Tibial artery (tissue), 4 donors: ENCODE results near the gene PPP4R2.

ENCODE experiments used
- DNase-seq, 2 donors: peaks; one replicate each; pipeline ENCODE4 v3.0.0-alpha.2; 2019
- H3K27ac ChIP-seq, 2 donors: fragments of 200-600 bp; sonication (generic) in 1 of 2; 1 replicate in 1 of 2; 2 replicates in 1 of 2; pipeline ENCODE4 v1.5.1; 2018 to 2019; ENCODE audit warnings: mild to moderate bottlenecking in 1 of 2
- H3K27me3 ChIP-seq, 2 donors: fragments of 200-600 bp; sonication (generic) in 1 of 2; one replicate each; pipeline versions ENCODE4 v1.5.1 to v1.6.0; 2016 to 2019
- H3K36me3 ChIP-seq, 3 donors: fragments of 200-600 bp; sonication (generic) in 2 of 3; one replicate each; pipeline ENCODE4 v1.5.1; 2016 to 2019; ENCODE audit warnings: mild to moderate bottlenecking in 2 of 3
- H3K4me1 ChIP-seq, 4 donors: fragments of 200-600 bp; sonication (generic) in 2 of 4; 1 replicate in 3 of 4; 2 replicates in 1 of 4; pipeline ENCODE4 v1.5.1; 2016 to 2019
- H3K4me3 ChIP-seq, 2 donors: fragments of 200-600 bp; sonication (generic) in 1 of 2; 1 replicate in 1 of 2; 2 replicates in 1 of 2; pipeline ENCODE4 v1.5.1; 2018 to 2019; ENCODE audit warnings: mild to moderate bottlenecking in 2 of 2
- H3K9me3 ChIP-seq, 3 donors: fragments of 200-600 bp; sonication (generic) in 1 of 3; one replicate each; pipeline ENCODE4 v1.5.1; 2016 to 2019
- intact Hi-C: fragments of 100-400 bp; cut with DNase I; formaldehyde crosslinking; loops from one replicate; pipeline ENCODE4 v1.15.0; 2023; ENCODE audit warnings: low total_unique reads
- TF ChIP-seq, protein P1 (sequence below), 2 experiments: fragments of 200-600 bp in 1 of 2; fragments of 450-650 bp in 1 of 2; IDR thresholded peaks; one replicate each; pipeline ENCODE4 v1.5.1; 2017 to 2019; ENCODE audit warnings: antibody characterized with exemption in 2 of 2, mild to moderate bottlenecking in 1 of 2, moderate library complexity in 1 of 2

PPP4R2 gene

DNA sequence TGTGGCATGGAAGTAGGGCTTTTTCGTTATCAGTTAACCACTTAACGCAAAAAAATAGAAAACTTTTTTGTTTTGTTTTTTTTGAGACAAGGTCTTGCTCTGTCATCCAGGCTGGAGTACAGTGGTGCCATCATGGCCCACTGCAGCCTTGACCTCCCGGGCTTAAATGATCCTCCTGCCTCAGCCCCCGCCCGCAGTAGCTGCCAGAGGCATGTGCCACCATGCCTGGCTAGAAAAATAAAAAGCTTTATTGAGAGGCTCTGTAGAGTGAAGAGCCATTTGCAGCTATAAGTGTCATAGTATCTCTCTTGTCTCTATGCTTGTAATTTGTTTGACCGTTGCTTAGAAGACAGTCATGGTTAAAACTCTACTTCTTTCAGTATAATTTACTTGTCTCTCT, 13.5 kb downstream of the PPP4R2 start:
- Histone ChIP-seq H3K4me3 (no peak overlapping the region), H3K4me1 (peaks cover 0 to 51% (median 0%) of the 10 kb centered on the region in 4 donors), H3K27me3 (no peaks in the 10 kb centered on the region), H3K9me3 (no peaks in the 10 kb centered on the region), H3K27ac (no peak overlapping the region), H3K36me3 (peaks cover 3 to 12% (median 8%) of the 10 kb centered on the region in 3 donors)
- DNase-seq = no peak
- TF ChIP-seq, protein P1, sequence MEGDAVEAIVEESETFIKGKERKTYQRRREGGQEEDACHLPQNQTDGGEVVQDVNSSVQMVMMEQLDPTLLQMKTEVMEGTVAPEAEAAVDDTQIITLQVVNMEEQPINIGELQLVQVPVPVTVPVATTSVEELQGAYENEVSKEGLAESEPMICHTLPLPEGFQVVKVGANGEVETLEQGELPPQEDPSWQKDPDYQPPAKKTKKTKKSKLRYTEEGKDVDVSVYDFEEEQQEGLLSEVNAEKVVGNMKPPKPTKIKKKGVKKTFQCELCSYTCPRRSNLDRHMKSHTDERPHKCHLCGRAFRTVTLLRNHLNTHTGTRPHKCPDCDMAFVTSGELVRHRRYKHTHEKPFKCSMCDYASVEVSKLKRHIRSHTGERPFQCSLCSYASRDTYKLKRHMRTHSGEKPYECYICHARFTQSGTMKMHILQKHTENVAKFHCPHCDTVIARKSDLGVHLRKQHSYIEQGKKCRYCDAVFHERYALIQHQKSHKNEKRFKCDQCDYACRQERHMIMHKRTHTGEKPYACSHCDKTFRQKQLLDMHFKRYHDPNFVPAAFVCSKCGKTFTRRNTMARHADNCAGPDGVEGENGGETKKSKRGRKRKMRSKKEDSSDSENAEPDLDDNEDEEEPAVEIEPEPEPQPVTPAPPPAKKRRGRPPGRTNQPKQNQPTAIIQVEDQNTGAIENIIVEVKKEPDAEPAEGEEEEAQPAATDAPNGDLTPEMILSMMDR (IDR thresholded peaks at IDR 0.05) = no peak
- intact Hi-C loops = no loop called here

DNA sequence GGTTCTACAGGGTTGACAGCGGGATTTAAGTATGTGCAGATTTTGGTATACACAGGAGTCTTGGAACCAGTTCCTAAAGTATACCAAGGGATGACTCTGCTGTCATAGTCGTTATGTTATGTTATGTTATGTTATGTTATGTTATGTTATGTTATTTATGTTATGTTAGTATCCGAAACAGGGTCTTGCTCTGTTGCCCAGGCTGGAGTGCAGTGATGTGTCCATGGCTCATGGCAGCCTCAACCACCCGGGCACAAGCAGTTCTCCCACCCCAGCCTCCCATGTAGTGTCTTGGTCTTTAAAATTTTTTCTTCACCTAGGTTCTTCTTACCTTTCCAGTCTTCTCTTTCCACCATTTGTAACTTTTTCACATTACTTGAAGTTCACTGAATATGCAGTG, 21.7 kb downstream of the PPP4R2 start:
- H3K4me1 ChIP-seq = peaks cover 0 to 30% (median 9%) of the 10 kb centered on the region in 4 donors
- intact Hi-C loops = no loop called here
- TF ChIP-seq, protein P1 (IDR thresholded peaks at IDR 0.05) = no peak

DNA sequence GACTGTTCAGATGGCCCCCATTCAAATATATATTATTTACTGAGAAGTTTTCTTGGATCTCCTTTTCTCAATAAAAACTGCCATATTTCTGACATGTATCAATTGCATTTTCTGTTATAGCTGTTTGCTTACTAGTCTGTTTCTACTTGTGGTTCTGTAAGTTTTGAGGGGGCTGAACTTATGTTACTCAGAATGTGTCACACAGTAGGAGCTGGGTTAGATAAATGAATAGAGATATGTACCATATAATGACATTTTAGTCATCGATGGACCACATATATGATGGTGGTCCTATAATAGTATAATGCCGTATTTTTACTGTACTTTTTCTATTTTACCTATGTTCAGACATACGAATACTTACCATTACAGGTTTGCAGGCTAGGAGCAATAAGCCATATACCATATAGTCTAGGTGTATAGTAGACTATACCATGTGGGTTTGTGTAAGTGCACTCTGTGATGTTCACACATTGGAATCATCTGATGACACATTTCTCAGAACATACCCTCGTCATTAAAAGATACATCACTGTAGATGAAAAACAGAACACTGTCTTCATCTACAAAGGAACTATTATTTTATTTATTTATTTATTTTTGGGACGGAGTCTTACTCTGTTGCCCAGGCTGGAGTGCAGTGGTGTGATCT, 22.3 kb downstream of the PPP4R2 start:
- Histone ChIP-seq H3K9me3 (no peaks in the 10 kb centered on the region), H3K4me3 (no peak overlapping the region), H3K4me1 (peaks cover 0 to 30% (median 10%) of the 10 kb centered on the region in 4 donors), H3K36me3 (no peaks in the 10 kb centered on the region), H3K27me3 (no peaks in the 10 kb centered on the region), H3K27ac (no peak overlapping the region)
- DNase-seq = no peak
- intact Hi-C loops = no loop called here
- TF ChIP-seq, protein P1 (IDR thresholded peaks at IDR 0.05) = no peak

More for the DNA sequence above, 21.7 kb downstream of the PPP4R2 start:
- Histone ChIP-seq H3K27ac (no peak overlapping the region), H3K4me3 (no peak overlapping the region), H3K27me3 (no peaks in the 10 kb centered on the region), H3K36me3 (no peaks in the 10 kb centered on the region), H3K9me3 (no peaks in the 10 kb centered on the region)
- no peak for DNase-seq

DNA sequence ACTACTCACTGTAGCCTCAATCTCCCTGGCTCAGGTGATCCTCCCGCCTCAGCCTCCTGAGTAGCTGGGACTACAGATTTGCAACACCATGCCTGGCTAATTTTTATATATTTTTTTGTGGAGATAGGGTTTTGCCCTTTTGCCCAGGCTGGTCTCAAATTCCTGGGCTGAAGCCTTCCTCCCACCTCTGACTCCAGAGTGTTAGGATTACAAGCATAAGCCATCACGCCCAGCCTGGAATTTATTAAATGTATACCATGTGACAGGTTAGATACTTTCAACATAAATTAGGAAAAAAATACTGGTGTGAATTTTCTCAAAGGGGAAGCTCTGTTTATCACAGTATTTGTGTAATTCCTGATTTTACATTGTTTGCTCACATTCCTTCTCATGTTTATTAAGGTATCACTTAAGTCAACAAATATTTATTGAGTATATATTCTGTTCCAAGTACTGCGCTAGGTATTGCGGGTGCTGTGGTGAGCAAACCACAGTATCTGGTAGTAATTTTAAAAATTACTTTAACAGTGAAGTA, 24.8 kb downstream of the PPP4R2 start:
- intact Hi-C loops = no loop called here
- no peaks in the 10 kb centered on the region for H3K27me3 ChIP-seq
- no peak overlapping the region for H3K4me3 ChIP-seq
- H3K27ac ChIP-seq = no peak overlapping the region
- TF ChIP-seq, protein P1 (IDR thresholded peaks at IDR 0.05) = no peak
- no peaks in the 10 kb centered on the region for H3K36me3 ChIP-seq
- no peak for DNase-seq
- H3K9me3 ChIP-seq = no peaks in the 10 kb centered on the region
- H3K4me1 ChIP-seq = peaks cover 0 to 48% (median 16%) of the 10 kb centered on the region in 4 donors

DNA sequence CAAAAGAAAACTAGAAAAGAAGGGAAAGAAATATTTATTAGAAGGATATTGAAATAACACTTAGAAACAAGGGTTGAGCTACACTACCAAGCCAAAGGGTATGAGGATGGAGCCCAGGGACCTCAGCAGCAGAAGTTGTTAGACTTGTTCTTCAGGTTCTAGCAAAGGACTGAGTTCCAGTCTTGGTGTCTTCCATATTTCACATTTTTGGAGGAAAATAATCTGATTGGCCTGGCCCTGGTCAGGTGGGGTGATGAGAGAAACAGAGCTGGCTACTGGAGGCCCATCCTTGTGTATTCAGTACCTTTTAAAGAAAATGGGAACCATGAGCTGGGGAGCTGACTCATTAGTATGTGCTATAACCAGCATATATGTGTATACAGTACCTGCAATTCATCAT, 28.2 kb downstream of the PPP4R2 start:
- Histone ChIP-seq H3K9me3 (no peaks in the 10 kb centered on the region), H3K36me3 (no peaks in the 10 kb centered on the region), H3K4me1 (peaks cover 0 to 56% (median 24%) of the 10 kb centered on the region in 4 donors), H3K27me3 (no peaks in the 10 kb centered on the region), H3K4me3 (no peak overlapping the region), H3K27ac (no peak overlapping the region)
- intact Hi-C loops = no loop called here
- TF ChIP-seq, protein P1 (IDR thresholded peaks at IDR 0.05) = no peak
- no peak for DNase-seq
